ENCODE measurements around the gene SRRT. TPM values are rescaled to one million over a fixed set of nuclear protein-coding genes. Genes with fewer than 3 reads are reported as not detected.
"Not testable (repeated sequence)": the region's sequence is repeated elsewhere in the genome, so short reads cannot be mapped to it uniquely, and the experiment has no call there.

SRRT gene
- total RNA-seq, 1 donor from 2014 or later = 114 TPM

DNA sequence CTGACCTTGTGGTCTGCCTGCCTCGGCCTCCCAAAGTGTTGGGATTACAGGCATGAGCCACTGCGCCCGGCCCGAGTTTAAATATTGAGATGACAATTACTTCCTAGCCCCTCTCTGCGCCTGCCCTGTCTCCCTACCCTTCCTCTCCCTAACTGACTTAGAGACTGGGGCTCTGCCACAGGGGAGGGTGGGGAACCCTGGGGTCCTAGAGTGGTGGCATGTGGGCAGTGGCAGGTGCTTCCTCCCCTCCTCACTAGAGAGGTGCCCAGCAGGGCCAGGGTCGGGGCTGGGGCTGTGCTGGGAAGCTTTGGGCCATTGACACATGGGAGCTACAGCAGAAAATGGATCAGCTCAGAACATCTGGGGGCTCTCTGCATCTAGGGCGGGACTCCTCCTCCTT, 27.7 kb downstream of the SRRT start:
- intact Hi-C loops (cut with DNase I) = no loop called here
- no peak for DNase-seq (ENCODE audit: low spot score)
- ATAC-seq = no peak

DNA sequence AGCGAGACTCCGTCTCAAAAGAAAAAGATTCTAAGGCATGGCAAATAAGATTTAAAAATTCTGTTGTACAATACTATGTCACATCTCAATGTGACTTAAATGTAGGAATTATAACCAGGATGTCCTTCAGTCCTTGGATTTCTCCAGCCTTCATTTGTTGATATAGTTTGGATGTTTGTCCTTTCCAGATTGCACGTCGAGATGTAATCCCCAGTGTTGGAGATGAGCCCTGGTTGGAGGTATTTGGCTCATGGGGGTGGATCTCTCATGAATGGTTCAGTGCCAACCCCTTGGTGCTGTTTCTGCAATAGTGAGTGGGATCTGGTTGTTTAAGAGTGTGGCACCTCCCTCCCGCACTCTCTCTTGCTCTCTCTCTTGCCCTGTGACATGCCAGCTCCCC, 33.6 kb downstream of the SRRT start:
- no peak for DNase-seq (ENCODE audit: low spot score)
- intact Hi-C loops (cut with DNase I) = no loop called here
- ATAC-seq = no peak

DNA sequence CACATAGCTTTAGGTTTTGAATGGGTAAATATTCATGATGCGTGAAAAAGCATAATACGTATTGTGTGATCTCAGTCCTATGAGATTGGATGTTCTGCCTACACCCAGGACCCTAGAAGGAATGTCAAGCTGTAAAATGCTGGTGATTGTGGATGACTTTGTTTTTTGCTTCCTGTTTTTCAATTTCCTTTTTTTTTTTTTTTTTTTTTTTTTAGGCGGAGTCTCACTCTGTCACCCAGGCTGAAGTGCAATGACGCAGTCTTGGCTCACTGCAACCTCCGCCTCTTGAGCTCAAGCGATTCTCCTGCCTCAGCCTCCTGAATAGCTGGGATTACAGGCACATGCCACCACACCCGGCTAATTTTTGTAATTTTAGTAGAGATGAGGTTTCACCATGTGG, 35.5 kb downstream of the SRRT start:
- intact Hi-C loops (cut with DNase I); ATAC-seq; DNase-seq (ENCODE audit: low spot score): not testable (repeated sequence)

DNA sequence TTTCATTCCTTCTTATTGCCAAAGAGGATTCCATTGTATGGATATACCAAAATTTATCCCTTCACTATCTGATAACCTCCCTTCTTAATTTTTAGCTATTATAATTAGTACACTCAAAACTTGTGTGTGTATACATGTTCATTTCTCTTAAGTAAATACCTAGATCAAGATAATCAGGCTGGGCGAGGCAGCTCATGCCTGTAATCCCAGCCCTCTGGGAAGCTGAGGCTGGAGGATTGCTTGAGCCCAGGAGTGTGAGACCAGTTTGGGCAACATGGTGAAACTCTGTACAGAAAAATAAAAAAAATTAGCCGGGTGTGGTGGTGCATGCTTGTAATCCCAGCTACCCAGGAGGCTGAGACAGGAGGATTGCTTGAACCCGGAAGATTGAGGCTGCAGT, 36.6 kb downstream of the SRRT start:
- DNase-seq (ENCODE audit: low spot score) = no peak
- intact Hi-C loops (cut with DNase I) = no loop called here
- no peak for ATAC-seq

DNA sequence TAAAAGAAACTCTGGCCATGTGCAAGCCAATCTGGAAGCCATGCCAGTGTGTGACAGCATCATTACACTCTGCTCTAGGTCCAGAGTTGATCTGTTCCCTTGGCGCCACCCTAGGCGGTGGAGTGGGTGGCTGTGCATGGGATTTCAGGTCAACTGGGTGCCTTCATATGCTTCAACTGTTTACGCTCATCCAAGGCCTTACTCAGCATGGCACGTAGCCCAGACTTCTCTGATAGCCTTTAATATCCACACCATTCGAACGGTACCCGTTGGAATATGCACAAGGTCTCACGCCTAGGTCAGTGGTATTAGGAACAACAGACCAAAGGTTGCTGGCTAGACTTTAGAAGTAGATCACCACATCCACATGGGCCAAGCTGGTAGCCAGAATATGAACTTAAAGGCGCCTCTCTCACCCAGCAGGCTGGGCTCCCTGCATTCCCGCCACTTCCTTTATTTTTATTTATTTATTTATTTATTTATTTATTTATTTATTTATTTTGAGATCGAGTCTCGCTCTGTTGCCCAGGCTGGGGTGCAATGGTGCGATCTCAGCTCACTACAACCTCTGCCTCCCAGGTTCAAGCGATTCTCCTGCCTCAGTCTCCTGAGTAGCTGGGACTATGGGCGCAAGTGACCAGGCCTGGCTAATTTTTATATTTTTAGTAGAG, 39.4 kb downstream of the SRRT start:
- intact Hi-C loops (cut with DNase I) = no loop called here
- ATAC-seq (no peak), DNase-seq (ENCODE audit: low spot score) (no peak)

DNA sequence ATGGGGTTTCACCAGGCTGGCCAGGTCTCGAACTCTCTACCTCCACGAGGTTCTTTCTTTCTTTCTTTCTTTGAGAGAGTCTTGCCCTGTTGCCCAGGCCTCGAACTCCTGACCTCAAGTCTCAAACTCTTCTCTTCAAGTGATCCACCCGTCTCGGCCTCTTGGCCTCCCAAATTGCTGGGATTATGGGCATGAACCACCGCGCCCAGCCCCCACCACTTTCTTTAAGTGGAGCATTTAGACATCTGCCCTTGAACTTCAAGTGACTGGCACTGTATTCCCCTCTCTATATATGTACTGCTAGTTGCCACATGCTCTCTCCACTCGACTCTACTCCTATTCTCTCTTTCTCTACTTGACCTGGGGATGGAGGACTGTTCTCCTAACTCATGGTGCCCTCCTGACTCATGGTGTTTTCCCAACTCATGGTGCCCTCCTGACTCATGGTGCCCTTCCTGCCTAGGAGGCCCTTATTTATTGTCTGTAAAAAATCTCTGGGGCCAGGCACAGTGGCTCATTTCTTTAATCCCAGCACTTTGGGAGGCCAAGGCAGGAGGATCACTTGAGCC, 40.1 kb downstream of the SRRT start:
- DNase-seq (ENCODE audit: low spot score) (no peak), ATAC-seq (no peak)

DNA sequence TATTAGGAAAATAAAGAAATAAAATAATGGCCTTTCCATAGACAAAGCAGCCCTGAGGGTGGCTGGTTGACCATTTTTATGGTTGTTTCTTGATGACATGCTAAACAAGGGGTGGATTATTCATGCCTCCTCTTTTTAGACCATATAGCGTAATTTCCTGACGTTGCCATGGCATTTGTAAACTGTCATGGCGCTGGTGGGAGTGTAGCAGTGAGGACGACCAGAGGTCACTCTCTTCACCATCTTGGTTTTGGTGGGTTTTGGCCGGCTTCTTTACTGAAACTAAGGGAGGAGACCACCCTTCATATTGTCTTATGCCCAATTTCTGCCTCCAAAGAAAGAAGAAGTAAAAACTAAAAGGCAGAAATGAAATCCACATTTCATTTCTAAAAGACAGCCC, 44.4 kb downstream of the SRRT start:
- DNase-seq (ENCODE audit: low spot score); ATAC-seq; intact Hi-C loops (cut with DNase I): not testable (repeated sequence)

More for the DNA sequence above, 40.1 kb downstream of the SRRT start:
- intact Hi-C loops (cut with DNase I) = no loop called here

DNA sequence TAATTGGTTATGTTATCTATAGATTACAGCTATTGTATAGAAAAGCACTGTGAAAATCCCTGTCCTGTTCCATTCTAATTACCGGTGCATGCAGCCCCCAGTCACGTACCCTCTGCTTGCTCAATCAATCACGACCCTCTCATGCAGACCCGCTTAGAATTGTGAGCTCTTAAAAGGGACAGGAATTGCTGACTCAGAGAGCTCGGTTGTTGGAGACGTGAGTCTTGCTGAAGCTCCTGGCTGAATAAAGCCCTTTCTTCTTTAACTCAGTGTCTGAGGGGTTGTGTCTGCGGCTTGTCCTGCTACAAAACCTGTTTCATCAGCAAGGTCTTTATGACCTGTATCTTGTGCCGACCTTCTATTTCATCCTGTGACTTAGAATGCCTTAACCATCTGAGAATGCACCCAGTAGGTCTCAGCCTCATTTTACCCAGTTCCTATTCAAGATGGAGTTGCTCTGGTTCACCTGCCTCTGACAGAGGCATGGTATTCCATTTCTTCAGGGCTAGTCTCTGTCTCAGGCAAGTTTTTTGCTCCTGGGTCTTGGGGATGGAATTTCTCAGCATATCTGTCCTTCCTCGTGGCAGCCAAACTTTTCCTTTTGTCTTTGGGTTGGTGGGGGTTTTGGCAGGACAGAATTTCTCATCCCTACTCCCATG, 45.0 kb downstream of the SRRT start:
- intact Hi-C loops (cut with DNase I); DNase-seq (ENCODE audit: low spot score); ATAC-seq: not testable (repeated sequence)

DNA sequence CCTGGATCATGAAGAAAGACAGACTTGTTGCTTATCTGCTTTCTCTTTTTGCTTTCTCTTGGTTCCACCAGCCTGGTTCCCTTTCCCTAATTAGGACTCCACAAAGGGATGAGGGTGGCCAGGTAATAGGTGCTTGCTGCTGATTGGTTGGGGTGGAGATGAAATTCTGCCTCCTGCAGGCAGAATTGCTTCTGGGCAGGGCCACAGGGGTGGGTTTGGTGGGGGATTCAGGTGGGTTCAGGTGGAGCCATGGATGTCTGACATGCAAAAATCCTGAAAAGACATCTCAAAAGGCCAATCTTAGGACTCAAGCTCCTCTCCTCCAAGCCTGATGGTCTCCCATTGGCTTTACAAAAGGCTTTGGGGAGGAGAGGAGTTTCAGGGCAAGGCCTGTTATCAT, 46.1 kb downstream of the SRRT start:
- ATAC-seq = no peak

DNA sequence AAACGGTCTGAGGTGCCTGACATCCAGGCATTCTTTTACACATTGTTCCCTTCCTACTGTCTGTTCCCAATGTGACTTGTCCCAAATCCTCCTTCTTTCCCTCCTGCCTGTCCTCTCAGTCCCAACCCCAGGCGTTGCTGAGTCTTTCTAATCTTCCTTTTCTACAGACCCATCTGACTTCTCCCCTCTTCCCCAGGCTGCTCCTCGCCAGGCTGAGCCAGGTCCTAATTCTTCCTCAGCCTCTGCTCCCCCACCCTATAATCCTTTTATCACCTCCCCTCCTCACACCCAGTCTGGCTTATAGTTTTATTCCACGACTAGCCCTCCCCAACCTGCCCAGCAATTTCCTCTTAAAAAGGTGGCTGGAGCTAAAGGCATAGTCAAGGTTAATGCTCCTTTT, 48.7 kb downstream of the SRRT start:
- ATAC-seq; intact Hi-C loops (cut with DNase I); DNase-seq (ENCODE audit: low spot score): not testable (repeated sequence)

More for the DNA sequence above, 46.1 kb downstream of the SRRT start:
- intact Hi-C loops (cut with DNase I) = no loop called here
- DNase-seq (ENCODE audit: low spot score) = no peak

DNA sequence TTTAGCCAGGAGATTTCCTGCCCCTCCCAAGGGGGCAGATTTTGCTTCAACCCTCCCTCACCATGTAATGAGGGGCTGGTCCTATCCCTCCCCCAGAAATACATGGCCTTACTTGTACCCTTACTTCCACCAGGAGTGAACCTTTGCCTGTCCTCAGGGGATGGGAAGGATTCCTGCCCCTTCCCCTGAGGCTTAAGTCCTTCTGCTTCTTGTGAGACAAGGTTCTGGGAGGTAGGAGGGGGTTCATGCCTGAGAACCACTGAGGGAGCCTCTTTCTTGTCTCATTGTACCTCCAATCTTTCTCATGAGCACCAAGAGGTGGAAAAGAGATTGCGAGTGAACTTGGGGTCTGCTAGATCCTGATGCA, 54.9 kb downstream of the SRRT start:
- ATAC-seq (no peak), DNase-seq (ENCODE audit: low spot score) (no peak)
- intact Hi-C loops (cut with DNase I) = no loop called here

DNA sequence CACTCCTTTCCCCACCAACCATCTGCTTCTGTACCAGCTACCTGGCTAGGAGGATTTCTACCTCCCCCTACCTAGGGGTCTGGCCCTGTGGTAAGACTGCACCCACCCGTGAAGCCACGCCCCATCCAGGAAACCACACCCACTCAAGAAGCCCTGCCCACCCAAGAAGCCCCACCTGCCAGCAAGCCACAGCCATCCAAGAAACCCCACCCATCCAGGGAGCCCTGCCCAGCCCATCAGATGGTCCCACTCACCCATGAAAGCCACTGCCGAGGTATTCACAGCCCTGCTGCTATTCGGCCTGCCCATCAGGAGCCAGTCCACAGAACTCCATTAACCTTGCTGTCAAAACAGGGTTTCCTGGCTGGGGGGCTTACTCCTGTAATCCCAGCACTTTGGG, 58.8 kb downstream of the SRRT start:
- ATAC-seq = no peak
- intact Hi-C loops (cut with DNase I) = no loop called here
- DNase-seq (ENCODE audit: low spot score) = no peak

DNA sequence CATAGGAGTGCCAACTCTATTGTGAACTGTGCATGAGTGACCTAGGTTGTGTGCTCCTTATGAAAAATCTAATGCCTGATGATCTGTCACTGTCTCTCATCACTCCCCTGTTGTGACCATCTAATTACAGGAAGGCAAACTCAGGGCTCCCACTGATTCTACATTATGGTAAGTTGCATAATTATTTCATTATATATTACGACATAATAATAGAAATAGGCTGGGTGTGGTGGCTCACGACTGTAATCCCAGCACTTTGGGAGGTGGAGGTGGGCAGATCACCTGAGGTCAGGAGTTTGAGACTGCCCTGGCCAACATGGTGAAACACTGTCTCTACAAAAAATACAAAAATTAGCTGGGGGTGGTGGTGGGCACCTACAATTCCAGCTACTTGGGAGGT, 60.5 kb downstream of the SRRT start:
- intact Hi-C loops (cut with DNase I); ATAC-seq; DNase-seq (ENCODE audit: low spot score): not testable (repeated sequence)

DNA sequence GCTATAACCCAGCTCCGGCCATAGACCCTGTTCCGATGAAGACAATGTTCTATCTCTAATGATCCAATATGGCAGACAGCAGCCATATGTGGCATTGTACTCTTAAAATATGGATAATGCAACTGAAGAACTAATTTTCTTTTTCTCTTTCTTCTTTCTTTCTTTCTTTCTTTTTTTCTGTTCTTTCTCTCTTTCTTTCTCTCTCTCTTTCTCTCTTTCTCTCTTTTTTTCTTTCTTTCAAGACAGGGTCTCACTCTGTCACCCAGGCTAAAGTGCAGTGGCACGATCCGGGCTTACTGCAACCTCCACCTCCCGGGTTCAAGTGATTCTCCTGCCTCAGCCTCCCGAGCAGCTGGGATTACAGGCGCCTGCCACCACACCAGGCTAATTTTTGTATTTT, 61.3 kb downstream of the SRRT start:
- ATAC-seq; intact Hi-C loops (cut with DNase I); DNase-seq (ENCODE audit: low spot score): not testable (repeated sequence)

Small RNA genes within 50 kb of the gene (microRNA-seq; reads per million reads assigned to microRNA genes)
- not detected for gene MIR6875

Other genes starting within 250 kb of the SRRT start
- 1.2 TPM for gene TFR2, start 233.6 kb upstream of the SRRT start, total RNA-seq
- not detected for gene ACTL6B, start 218.7 kb upstream of the SRRT start, total RNA-seq
- 179 TPM for gene GNB2, start 201.4 kb upstream of the SRRT start, total RNA-seq
- 58.8 TPM for gene GIGYF1, start 180.9 kb upstream of the SRRT start, total RNA-seq
- 16.6 TPM for gene POP7, start 169.0 kb upstream of the SRRT start, total RNA-seq
- not detected for gene EPO, start 154.6 kb upstream of the SRRT start, total RNA-seq
- not detected for gene ZAN, start 141.5 kb upstream of the SRRT start, total RNA-seq
- 49.5 TPM for gene EPHB4, start 47.6 kb upstream of the SRRT start, total RNA-seq
- gene SLC12A9, start 22.4 kb upstream of the SRRT start, total RNA-seq = 28.7 TPM
- gene TRIP6, start 7.7 kb upstream of the SRRT start, total RNA-seq = 62.6 TPM
- gene UFSP1, start 14.6 kb downstream of the SRRT start, total RNA-seq = 2.9 TPM
- gene ACHE, start 20.8 kb downstream of the SRRT start, total RNA-seq = 0.94 TPM
- gene MUC3A, start 74.4 kb downstream of the SRRT start, total RNA-seq = 0.36 TPM
- gene MUC12, start 94.5 kb downstream of the SRRT start, total RNA-seq = not detected
- gene MUC17, start 145.0 kb downstream of the SRRT start, total RNA-seq = not detected
- gene TRIM56, start 210.4 kb downstream of the SRRT start, total RNA-seq = 47.1 TPM

Data from sciatic nerve (tissue), 2 donors.